ENCODE measurements around the gene ATP6AP1.
"Not testable (repeated sequence)": the region's sequence is repeated elsewhere in the genome, so short reads cannot be mapped to it uniquely, and the experiment has no call there.

Gene ATP6AP1

GRCh38 chrX:154399527-154400368 lies 28.7 kb upstream of the ATP6AP1 start:
- DNase-seq (ENCODE audit: low read depth in 2 of 2): no peak

- not testable (repeated sequence) for DNase-seq (ENCODE audit: low read depth in 2 of 2)
Measured at GRCh38 chrX:154400369-154400817, 28.1 kb upstream of the ATP6AP1 start.

- no peak for DNase-seq (ENCODE audit: low read depth in 2 of 2)
Measured at GRCh38 chrX:154401045-154401799, 27.3 kb upstream of the ATP6AP1 start.

GRCh38 chrX:154401918-154402621 lies 26.4 kb upstream of the ATP6AP1 start:
- DNase-seq (ENCODE audit: low read depth in 2 of 2): no peak

GRCh38 chrX:154402622-154403127 lies 25.8 kb upstream of the ATP6AP1 start:
- no peak for DNase-seq (ENCODE audit: low read depth in 2 of 2)

- DNase-seq (ENCODE audit: low read depth in 2 of 2): no peak
Measured at GRCh38 chrX:154403192-154403591, 25.3 kb upstream of the ATP6AP1 start.

- DNase-seq (ENCODE audit: low read depth in 2 of 2): no peak
Measured at GRCh38 chrX:154403858-154404257, 24.6 kb upstream of the ATP6AP1 start.

GRCh38 chrX:154404625-154405192 lies 23.8 kb upstream of the ATP6AP1 start:
- no peak for DNase-seq (ENCODE audit: low read depth in 2 of 2)

GRCh38 chrX:154408659-154409221 lies 19.7 kb upstream of the ATP6AP1 start:
- DNase-seq (ENCODE audit: low read depth in 2 of 2): no peak

- DNase-seq (ENCODE audit: low read depth in 2 of 2): no peak
Measured at GRCh38 chrX:154409222-154409871, 19.1 kb upstream of the ATP6AP1 start, which contains the start of gene DNASE1L1. Gene DNASE1L1, minus strand, starts transcription at chrX:154409254. Its CDS starts 3,686 bp downstream, at chrX:154405568.

GRCh38 chrX:154411981-154412340 lies 16.5 kb upstream of the ATP6AP1 start:
- DNase-seq (ENCODE audit: low read depth in 2 of 2): peak in 1 of 2 experiments; percentile 40

- no peak for DNase-seq (ENCODE audit: low read depth in 2 of 2)
Measured at GRCh38 chrX:154412468-154412867, 16.0 kb upstream of the ATP6AP1 start.

- no peak for DNase-seq (ENCODE audit: low read depth in 2 of 2)
Measured at GRCh38 chrX:154413142-154413541, 15.3 kb upstream of the ATP6AP1 start.

- DNase-seq (ENCODE audit: low read depth in 2 of 2): no peak
Measured at GRCh38 chrX:154417157-154417556, 11.3 kb upstream of the ATP6AP1 start.

- DNase-seq (ENCODE audit: low read depth in 2 of 2): no peak
Measured at GRCh38 chrX:154419189-154419588, 9.3 kb upstream of the ATP6AP1 start.

GRCh38 chrX:154419688-154420401 lies 8.6 kb upstream of the ATP6AP1 start:
- no peak for DNase-seq (ENCODE audit: low read depth in 2 of 2)

- no peak for DNase-seq (ENCODE audit: low read depth in 2 of 2)
Measured at GRCh38 chrX:154420402-154420756, 8.1 kb upstream of the ATP6AP1 start.

GRCh38 chrX:154426916-154427770 lies 1.3 kb upstream of the ATP6AP1 start:
- no peak for DNase-seq (ENCODE audit: low read depth in 2 of 2)

GRCh38 chrX:154429711-154430110 lies 1.2 kb downstream of the ATP6AP1 start:
- no peak for DNase-seq (ENCODE audit: low read depth in 2 of 2)
